C4-2B (cell line): ENCODE results near the gene CASR.
"Not testable (repeated sequence)": the region's sequence is repeated elsewhere in the genome, so short reads cannot be mapped to it uniquely, and the experiment has no call there.

ENCODE experiments used
- H3K27ac ChIP-seq: fragments of 450-650 bp; 2 replicates; pipeline ENCODE4 v1.5.1; 2017
- ZFX ChIP-seq: fragments of 450-650 bp; IDR thresholded peaks from 2 replicates; pipeline ENCODE4 v1.6.1; 2017
- TF ChIP-seq, protein P1 (sequence below): fragments of 450-650 bp; conservative IDR thresholded peaks from 2 replicates; pipeline ENCODE4 v1.5.1; 2017; ENCODE audit warnings: mild to moderate bottlenecking

CASR gene

DNA sequence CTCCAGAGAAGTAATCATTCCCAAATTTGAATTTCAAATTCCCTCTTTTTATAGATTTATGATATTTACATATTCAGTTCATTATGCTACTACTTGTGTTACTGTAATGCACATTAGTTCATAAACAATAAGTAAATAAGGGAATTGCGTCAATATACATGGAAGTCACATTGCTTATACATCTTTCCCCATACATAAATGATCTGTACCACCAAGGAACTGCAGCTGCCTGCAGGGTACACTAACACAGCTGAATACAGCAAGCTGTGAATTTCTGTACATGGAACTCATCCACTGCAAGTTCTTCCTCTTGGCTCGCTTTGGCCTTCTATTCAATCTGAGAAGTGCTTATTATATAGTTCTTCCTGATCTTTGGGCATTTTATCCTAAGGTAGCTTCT lies 15.5 kb downstream of the CASR start:
- H3K27ac ChIP-seq, result no peak overlapping the region

DNA sequence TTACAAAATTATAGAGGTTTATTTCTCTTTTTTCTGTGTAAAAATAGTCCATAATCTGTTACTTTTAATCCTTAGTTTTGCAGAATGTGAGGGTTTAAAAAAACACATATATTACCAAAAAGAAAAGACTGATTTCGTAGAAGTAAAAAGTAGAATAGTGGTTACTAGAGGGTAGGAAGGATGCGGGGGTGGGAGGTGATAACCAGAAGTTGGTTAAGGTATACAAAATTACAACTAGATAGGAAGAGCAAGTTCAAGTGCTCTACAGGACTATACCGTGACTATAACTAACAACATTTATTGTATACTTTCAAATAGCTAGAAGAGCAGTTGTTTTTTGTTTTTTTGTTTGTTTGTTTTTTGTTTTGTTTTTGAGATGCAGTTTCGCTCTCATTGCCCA lies 16.1 kb downstream of the CASR start:
- no peak for TF ChIP-seq ZFX
- TF ChIP-seq, protein P1, sequence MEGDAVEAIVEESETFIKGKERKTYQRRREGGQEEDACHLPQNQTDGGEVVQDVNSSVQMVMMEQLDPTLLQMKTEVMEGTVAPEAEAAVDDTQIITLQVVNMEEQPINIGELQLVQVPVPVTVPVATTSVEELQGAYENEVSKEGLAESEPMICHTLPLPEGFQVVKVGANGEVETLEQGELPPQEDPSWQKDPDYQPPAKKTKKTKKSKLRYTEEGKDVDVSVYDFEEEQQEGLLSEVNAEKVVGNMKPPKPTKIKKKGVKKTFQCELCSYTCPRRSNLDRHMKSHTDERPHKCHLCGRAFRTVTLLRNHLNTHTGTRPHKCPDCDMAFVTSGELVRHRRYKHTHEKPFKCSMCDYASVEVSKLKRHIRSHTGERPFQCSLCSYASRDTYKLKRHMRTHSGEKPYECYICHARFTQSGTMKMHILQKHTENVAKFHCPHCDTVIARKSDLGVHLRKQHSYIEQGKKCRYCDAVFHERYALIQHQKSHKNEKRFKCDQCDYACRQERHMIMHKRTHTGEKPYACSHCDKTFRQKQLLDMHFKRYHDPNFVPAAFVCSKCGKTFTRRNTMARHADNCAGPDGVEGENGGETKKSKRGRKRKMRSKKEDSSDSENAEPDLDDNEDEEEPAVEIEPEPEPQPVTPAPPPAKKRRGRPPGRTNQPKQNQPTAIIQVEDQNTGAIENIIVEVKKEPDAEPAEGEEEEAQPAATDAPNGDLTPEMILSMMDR, result no peak
- no peak overlapping the region for H3K27ac ChIP-seq

More for the DNA sequence above, 15.5 kb downstream of the CASR start:
- TF ChIP-seq, protein P1, result no peak
- TF ChIP-seq ZFX, result no peak

DNA sequence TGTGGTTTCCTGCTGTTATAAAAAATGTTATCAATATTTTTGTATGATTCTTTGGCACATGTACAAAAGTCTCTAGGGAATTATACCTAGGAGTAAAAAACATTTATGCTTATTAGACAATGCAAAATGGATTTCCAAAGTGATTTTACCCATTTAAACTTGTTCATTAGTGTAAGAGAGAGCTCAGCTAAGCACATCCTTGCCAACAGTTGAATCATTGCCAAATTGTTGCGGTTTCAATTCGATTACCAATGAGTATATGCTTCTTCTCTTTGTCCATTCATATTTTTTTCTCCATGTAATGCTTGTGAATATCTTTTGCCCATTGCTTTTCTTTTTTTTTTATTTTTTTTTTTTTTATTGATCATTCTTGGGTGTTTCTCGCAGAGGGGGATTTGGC lies 17.2 kb downstream of the CASR start:
- no peak for TF ChIP-seq ZFX
- TF ChIP-seq, protein P1, result no peak
- H3K27ac ChIP-seq, result no peak overlapping the region

DNA sequence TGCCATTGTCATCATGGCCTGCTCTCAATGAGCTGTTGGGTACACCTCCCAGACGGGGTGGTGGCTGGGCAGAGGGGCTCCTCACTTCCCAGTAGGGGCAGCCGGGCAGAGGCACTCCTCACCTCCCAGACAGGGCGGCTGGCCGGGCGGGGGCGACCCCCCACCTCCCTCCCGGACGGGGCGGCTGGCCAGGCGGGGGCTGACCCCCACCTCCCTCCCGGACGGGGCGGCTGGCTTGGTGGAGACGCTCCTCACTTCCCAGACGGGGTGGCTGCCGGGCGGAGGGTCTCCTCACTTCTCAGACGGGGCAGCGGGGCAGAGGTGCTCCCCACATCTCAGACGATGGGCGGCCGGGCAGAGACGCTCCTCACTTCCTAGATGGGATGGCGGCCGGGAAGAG lies 18.0 kb downstream of the CASR start:
- H3K27ac ChIP-seq, result not testable (repeated sequence)

DNA sequence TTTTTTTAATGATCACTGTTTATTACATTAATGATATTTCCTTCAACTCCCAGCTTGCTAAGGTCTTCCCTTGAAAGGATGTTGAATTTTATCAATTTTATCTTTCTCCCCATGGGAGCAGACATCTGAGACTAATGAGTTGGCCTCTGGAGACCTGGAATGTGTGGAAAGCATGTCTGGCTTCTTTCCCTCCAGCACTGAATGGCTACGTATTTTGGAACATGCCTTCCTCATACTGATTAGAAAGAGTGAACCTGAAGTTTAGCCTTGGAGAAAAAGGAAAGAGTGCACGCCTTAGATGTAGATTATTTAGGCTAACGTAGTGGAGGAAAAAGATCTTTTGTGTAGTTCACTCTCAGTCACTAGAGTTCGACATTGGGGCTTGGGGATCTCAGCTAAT lies 25.1 kb downstream of the CASR start:
- no peak for TF ChIP-seq ZFX
- TF ChIP-seq, protein P1, result no peak
- no peak overlapping the region for H3K27ac ChIP-seq

DNA sequence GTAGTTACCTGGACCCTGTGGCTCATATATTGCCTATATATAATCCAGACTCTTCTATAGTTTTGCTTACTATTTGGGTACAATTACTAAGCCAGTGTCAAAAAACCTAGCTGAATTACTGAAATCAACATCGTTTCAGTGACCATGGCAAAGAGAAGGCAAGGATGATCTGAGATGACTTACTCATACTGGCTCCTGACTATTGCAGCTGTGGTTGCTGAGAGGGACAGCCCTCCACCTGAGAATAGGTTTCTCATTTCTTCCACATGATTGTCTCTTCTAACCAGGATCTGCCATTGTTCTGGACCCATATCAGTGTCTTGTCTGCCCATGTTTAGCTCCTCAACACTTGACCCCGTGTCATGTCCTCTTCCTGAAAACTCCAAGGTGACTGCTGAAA lies 30.2 kb downstream of the CASR start:
- TF ChIP-seq ZFX, result no peak
- TF ChIP-seq, protein P1, result no peak
- H3K27ac ChIP-seq, result no peak overlapping the region

DNA sequence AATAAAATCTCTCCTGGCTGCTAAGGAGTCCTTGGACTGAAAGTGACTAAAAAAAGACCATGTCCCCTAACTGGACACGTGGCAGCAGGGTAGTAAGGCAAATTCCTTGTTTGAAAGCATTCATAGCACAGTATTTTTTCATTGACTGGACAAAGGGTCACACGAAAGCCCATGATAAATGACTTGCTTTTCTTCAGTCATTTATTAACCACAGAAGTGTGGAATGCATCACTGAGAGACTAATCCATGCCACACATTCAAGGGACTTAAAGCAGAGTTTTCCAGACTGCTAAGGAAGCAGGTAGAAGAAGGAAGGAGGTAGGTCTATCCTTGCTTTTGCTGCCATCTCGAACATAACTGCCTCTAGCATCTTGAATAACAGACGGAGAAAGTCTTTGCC lies 31.2 kb downstream of the CASR start:
- TF ChIP-seq, protein P1, result no peak
- no peak for TF ChIP-seq ZFX
- H3K27ac ChIP-seq, result no peak overlapping the region

DNA sequence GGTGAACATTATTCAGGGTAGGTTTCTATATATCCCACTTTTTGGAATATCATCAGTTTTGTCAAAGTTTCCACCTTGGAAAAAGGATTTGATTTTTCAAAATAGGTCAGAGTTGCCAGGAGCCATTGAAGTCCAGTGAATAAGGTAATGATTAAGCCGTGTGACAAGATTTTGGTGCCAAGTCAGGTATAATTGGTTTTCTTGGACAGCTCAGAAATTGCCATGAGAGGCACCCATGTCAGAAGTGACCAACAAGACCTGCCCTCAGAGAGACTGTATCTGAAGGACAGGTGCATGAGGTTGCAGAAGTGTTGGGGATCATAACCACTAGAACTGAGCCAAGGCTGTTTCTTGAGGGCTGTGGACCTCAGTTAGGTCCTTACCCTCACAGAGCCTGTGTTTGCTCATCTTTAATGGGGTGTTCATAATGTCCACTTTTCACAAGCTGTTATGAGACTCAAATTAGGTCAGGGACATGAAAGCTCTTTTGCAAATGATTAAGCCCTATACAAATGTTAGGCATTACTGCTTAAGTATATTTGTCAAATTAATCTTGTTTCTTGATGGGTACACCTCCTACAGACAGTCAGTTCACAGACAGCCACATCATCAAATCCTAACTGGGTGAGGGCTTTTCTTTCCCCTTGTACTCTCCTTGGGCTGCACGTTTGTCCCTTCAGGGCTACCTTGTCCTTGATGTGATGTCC lies 32.3 kb downstream of the CASR start:
- no peak overlapping the region for H3K27ac ChIP-seq
- TF ChIP-seq, protein P1, result no peak
- TF ChIP-seq ZFX, result no peak
